ENCODE measurements around the gene C2orf72.

The C2orf72 gene

DNA sequence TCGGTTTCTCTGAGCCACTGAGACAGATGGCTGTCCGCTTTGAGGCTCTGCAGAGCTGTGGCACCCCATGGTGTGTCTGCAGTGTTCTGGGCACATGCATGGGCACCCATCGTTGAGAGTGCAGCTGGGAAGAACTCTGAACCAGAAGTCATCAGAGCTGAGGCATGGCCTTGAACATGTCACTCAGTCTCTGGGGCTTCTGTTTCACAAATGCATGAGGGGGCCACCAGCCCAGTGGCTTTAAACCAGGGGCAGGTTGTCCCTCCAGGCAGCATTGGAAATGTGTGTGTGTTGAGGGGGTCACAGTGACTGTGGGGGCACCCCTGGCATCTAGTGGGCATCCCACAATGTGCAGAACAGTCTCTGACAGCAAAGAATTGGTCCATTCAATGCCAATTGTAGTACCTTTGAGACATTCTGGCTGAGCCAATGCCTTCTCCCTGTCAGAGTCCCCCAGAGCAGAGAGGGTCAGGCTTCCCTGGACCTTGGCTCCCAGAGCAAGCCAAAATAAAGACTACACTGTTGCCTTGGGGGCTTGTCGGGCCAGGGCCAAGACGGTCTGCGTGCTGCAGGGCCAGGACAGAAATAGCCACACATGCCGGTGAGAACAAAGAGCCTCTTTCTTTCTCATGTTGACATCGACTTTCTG is 10.1 kb downstream of the C2orf72 start:
- in situ Hi-C loops (cut with HindIII; ENCODE audit: low sequenced_read_pairs): no loop called here
- no peak overlapping the region for H3K4me3 ChIP-seq (ENCODE audit: low read depth, low read length)
- DNase-seq (ENCODE audit: low read depth, low spot score): no peak
- TF ChIP-seq, protein P1, sequence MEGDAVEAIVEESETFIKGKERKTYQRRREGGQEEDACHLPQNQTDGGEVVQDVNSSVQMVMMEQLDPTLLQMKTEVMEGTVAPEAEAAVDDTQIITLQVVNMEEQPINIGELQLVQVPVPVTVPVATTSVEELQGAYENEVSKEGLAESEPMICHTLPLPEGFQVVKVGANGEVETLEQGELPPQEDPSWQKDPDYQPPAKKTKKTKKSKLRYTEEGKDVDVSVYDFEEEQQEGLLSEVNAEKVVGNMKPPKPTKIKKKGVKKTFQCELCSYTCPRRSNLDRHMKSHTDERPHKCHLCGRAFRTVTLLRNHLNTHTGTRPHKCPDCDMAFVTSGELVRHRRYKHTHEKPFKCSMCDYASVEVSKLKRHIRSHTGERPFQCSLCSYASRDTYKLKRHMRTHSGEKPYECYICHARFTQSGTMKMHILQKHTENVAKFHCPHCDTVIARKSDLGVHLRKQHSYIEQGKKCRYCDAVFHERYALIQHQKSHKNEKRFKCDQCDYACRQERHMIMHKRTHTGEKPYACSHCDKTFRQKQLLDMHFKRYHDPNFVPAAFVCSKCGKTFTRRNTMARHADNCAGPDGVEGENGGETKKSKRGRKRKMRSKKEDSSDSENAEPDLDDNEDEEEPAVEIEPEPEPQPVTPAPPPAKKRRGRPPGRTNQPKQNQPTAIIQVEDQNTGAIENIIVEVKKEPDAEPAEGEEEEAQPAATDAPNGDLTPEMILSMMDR (IDR thresholded peaks at IDR 0.05; ENCODE audit: low read depth, low read length): no peak

DNA sequence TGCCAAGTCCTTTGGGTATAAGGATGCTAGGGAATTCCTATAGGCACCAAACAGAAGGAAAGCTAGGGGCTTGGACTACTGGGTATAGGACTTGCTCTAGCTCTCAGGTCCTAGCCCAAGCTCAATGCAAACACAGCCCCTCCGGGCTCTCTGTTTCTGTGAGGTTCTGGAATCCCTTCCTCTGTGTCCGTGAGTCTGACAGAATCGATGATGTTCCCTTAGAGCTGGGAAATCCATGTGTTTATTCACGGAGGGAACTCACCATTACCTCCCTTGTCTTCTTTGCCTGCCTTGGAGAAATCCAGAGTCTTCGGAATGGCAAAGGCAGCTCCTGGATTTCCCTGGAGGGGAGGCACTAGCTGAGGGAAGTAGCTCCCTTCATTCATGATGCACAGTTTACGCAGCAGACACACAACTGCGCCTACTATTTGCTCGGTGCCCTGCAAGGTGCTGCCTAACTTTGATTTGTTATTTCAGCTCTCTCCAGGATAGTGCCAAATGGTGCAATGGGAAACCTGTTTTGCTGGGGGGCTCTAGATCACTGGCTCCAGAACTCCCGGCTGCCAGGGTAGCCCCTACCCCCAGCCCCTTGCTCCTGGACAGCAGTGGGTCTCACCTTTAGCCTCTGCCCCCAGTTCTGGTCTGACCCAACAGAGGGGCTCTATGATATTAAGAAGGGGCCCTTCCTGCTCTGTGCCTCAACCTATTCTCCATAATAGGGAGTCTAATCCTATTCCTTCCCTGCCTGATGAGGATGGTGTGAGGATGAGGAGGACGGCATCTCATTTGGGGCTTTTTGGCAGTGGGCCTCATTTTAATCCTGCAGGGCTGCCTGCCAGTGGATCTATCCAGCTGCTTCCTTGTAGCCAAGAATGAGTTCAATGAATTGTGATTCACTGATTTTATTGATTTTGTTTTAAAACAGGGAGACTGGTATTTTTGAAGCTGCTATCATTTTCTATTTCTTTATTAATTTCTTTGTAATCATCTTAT is 10.9 kb downstream of the C2orf72 start:
- H3K4me3 ChIP-seq (ENCODE audit: low read depth, low read length): no peak overlapping the region
- DNase-seq (ENCODE audit: low read depth, low spot score): no peak
- TF ChIP-seq, protein P1 (IDR thresholded peaks at IDR 0.05; ENCODE audit: low read depth, low read length): no peak
- in situ Hi-C loops (cut with HindIII; ENCODE audit: low sequenced_read_pairs): no loop called here

DNA sequence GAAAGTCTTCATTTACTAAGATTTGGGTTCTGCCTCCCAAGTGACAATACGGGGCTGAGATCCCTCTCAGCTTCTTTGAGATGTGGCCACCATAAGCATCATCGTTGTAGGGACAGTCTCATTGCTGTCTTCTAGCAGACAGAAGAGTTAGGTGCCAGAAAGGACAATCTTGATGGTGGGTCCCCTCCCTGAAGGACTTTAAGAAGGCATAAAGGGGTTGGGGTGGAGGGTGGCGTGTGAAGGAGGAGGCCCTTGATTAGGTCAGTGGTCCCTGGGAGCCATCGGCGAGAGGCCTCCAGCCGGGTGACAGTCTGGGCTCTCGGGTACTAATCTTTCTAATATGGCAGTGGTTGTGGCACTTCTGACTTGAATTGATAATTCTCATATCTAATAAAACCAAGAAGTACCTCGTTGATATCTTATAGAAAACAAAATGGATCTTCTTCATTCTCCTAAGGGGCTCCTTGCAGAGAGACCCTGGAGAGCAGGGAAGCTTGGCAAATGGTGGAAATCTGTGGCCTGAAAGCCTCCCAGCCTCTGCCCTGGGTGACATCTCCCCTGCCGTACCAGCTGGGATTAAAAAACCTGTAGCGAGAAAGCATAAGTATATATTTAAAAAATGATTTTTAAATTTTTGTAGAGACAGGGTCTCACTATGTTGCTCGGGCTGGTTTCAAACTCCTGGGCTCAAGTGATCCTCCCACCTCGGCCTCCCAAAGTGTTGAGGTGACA is 12.1 kb downstream of the C2orf72 start:
- DNase-seq (ENCODE audit: low read depth, low spot score): no peak
- H3K4me3 ChIP-seq (ENCODE audit: low read depth, low read length): no peak overlapping the region
- in situ Hi-C loops (cut with HindIII; ENCODE audit: low sequenced_read_pairs): no loop called here
- TF ChIP-seq, protein P1 (IDR thresholded peaks at IDR 0.05; ENCODE audit: low read depth, low read length): no peak

DNA sequence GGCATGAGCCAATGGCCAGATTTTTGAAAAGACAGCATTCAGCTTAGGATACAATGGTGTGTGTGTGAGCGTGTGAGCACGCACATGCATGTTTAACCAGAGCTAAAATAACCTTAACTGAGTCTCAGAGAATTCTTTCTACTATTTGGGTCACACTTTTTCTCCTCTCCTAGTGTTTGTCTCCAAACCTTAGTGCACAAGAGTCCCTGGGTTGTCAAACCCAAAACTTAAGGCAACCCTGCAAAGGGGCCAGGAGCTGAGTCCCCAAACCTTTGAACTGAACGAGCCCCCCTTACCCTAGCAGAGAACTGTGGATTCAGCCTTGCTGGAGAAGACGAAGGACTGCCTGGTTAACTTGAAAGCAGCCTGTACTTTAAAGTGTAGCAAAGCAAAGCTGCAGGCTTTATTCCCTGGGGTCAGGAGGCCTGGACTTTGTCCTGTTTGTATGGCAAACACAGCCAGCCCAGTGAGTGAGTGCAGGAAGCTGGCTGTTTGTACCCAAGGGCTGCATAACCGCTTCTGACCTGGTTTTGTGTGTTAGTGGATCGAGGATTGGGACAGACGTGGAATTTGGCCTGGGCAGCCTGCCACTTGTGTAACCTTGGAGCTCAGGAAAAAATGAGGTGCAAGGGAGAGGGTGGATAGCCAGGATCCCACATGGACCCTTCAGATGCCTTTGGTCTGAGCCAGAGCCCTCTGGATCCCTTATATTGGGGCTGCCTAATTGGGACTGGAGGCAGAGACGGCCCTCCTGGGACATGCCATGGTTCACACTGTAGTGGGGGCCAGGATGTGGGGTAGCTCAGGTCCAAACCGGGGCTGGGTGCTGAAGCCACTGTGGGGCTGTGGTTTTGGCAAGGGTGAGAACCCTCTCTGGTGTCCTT is 12.9 kb downstream of the C2orf72 start:
- in situ Hi-C loops (cut with HindIII; ENCODE audit: low sequenced_read_pairs): no loop called here
- TF ChIP-seq, protein P1 (IDR thresholded peaks at IDR 0.05; ENCODE audit: low read depth, low read length): no peak
- no peak overlapping the region for H3K4me3 ChIP-seq (ENCODE audit: low read depth, low read length)
- no peak for DNase-seq (ENCODE audit: low read depth, low spot score)

DNA sequence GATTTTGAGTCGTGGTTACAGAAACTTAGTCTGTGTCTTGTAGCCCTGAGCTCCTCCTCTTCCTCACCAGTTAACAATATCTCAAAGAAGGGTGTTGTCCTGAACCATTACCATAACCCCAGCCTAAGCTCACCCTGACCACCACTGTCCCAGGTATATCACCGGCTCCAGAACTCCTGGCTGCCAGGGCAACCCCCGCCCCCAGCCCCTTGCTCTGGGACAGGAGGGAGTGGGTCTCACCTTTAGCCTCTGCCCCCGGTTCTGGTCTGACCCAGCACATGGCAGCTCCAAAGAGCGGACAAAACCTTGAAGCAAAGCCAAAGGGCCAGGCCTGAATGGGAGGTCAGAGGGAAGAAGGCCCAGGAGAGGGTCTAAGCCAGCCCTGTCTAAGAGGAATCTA is 13.8 kb downstream of the C2orf72 start:
- DNase-seq (ENCODE audit: low read depth, low spot score): no peak
- H3K4me3 ChIP-seq (ENCODE audit: low read depth, low read length): no peak overlapping the region
- TF ChIP-seq, protein P1 (IDR thresholded peaks at IDR 0.05; ENCODE audit: low read depth, low read length): no peak
- in situ Hi-C loops (cut with HindIII; ENCODE audit: low sequenced_read_pairs): no loop called here

Measured in astrocyte of the spinal cord (primary cell).